K562 (cell line): ENCODE measurements around the gene SENP7. TPM values are rescaled to one million over a fixed set of nuclear protein-coding genes. Genes with fewer than 3 reads are reported as not detected.

ENCODE experiments used
- ATF1 ChIP-seq, 2 experiments: fragments of 450-650 bp in 1 of 2; IDR thresholded peaks; 2 replicates each; pipeline ENCODE4 v1.6.1; 2016; ENCODE audit warnings: missing compliant biosample characterization in 1 of 2, missing genetic modification characterization in 1 of 2
- ATF4 ChIP-seq: fragments of 450-650 bp; formaldehyde crosslinking; IDR thresholded peaks from 2 replicates; pipeline ENCODE4 v1.4.0; 2022; ENCODE audit warnings: mild to moderate bottlenecking, moderate library complexity
- ATF7 ChIP-seq: fragments of 450-650 bp; IDR thresholded peaks from 2 replicates; pipeline ENCODE4 v1.7.1; 2014; ENCODE audit warnings: mild to moderate bottlenecking, moderate library complexity
- GABPA ChIP-seq: fragments of 200-800 bp; sonication (Bioruptor generic); conservative IDR thresholded peaks from 2 replicates; pipeline ENCODE4 v1.6.1; 2016; ENCODE audit warnings: low read depth, missing genetic modification characterization, missing compliant biosample characterization
- IRF9 ChIP-seq: fragments of 450-650 bp; IDR thresholded peaks from 2 replicates; pipeline ENCODE4 v1.6.1; 2016; ENCODE audit warnings: missing biosample characterization, missing genetic modification characterization
- MAX ChIP-seq: sonication (generic); formaldehyde crosslinking; IDR thresholded peaks from 2 replicates; pipeline ENCODE4 v1.9.0; 2022; ENCODE audit warnings: mild to moderate bottlenecking, missing genetic modification reagents
- MLLT1 ChIP-seq, 2 experiments: fragments of 450-650 bp; IDR thresholded peaks; 2 replicates each; pipeline ENCODE4 v1.6.1; 2016
- MTA1 ChIP-seq: fragments of 450-650 bp; IDR thresholded peaks from 2 replicates; pipeline ENCODE4 v1.6.1; 2017; ENCODE audit warnings: borderline replicate concordance
- SAP30 ChIP-seq: fragments of 200-600 bp; sonication (generic); IDR thresholded peaks from 2 replicates; pipeline ENCODE4 v1.6.1; 2012; ENCODE audit warnings: borderline replicate concordance, low read depth, mild to moderate bottlenecking, moderate library complexity, low read length, control low read depth, inconsistent platforms; ENCODE audit not compliant: insufficient read depth, poor library complexity, severe bottlenecking
- SMC3 ChIP-seq: conservative IDR thresholded peaks from 2 replicates; pipeline ENCODE4 v1.6.1; 2011; ENCODE audit warnings: low read depth, low read length, improper control_type of control experiment; ENCODE audit not compliant: insufficient read depth
- SRSF1 ChIP-seq: fragments of 200-400 bp; formaldehyde crosslinking; IDR thresholded peaks from 2 replicates; pipeline ENCODE4 v1.6.1; 2017; ENCODE audit warnings: mild to moderate bottlenecking, low read depth, low read length, moderate library complexity
- USF2 ChIP-seq: sonication (generic); formaldehyde crosslinking; IDR thresholded peaks from 2 replicates; pipeline ENCODE4 v1.5.0; 2020; ENCODE audit warnings: missing genetic modification reagents
- VEZF1 ChIP-seq: fragments of 200-800 bp; sonication (Bioruptor generic); IDR thresholded peaks from 2 replicates; pipeline ENCODE4 v1.6.1; 2017; ENCODE audit warnings: missing genetic modification characterization, missing compliant biosample characterization
- YBX1 ChIP-seq: fragments of 450-650 bp; IDR thresholded peaks from 2 replicates; pipeline ENCODE4 v1.7.1; 2016; ENCODE audit warnings: mild to moderate bottlenecking
- ZBTB1 ChIP-seq: sonication (generic); formaldehyde crosslinking; IDR thresholded peaks from 2 replicates; pipeline ENCODE4 v1.8.1; 2023; ENCODE audit warnings: missing genetic modification reagents, low read depth, mild to moderate bottlenecking, borderline replicate concordance
- ZBTB12 ChIP-seq: fragments of 250-450 bp; sonication (Bioruptor Pico); IDR thresholded peaks from 2 replicates; pipeline ENCODE4 v1.4.0; 2020
- ZFPM2 ChIP-seq: fragments of 250-450 bp; sonication (Bioruptor Pico); IDR thresholded peaks from 2 replicates; pipeline ENCODE4 v1.5.1; 2022; ENCODE audit warnings: mild to moderate bottlenecking
- ZNF274 ChIP-seq: IDR thresholded peaks from 2 replicates; pipeline ENCODE4 v1.6.1; 2011; ENCODE audit warnings: low read depth, mild to moderate bottlenecking, low read length, moderate library complexity, borderline replicate concordance
- ZNF644 ChIP-seq: fragments of 200-800 bp; sonication (Bioruptor generic); IDR thresholded peaks from 2 replicates; pipeline ENCODE4 v1.6.1; 2016; ENCODE audit warnings: low read depth, missing genetic modification characterization, missing compliant biosample characterization
- ZSCAN29 ChIP-seq: fragments of 450-650 bp; IDR thresholded peaks from 2 replicates; pipeline ENCODE4 v1.6.1; 2017
- polyA plus RNA-seq, 8 experiments: library from polyadenylated mRNA; depleted of rRNA in 4 of 8; stranded (reverse) in 5 of 8; unstranded in 3 of 8; fragments of >200 nt; fragmentation: Nextera tagmentation in 2 of 8; fragmentation: Illumina TruSeq in 1 of 8; extraction: Ambion mirVana in 2 of 8; extraction: Trizol in 1 of 8; gene quantifications; 2 replicates each; pipeline versions ENCODE4 v1.2.1 to v1.2.3, GENCODE V29; 2011 to 2014; ENCODE audit warnings: inconsistent platforms in 1 of 8, missing spikeins in 1 of 8
- total RNA-seq, 7 experiments: library from RNA; depleted of rRNA in 6 of 7; stranded (reverse); fragments of >200 nt in 6 of 7; fragmentation: Illumina TruSeq in 2 of 7; extraction: Trizol in 2 of 7; gene quantifications; 2 replicates each; pipeline versions ENCODE4 v1.2.1 to v1.2.3, GENCODE V29; 2011 to 2021; ENCODE audit warnings: low replicate concordance in 1 of 7

Gene SENP7
- total and polyA plus RNA-seq, 9 of the 15 experiments (the other 6 are each of a cell fraction or from before 2014, with no cell fraction given): 4.1 to 21.9 (median 10.7) TPM

GRCh38 chr3:101561630-101562328 lies 48.8 kb upstream of the SENP7 start, which contains the start of gene TRMT10C (continued):
- TF ChIP-seq SAP30: peak; percentile 27
- peak in 1 of 2 experiments; percentile 52; a peak in 2 of 4 replicates for TF ChIP-seq MLLT1 (IDR thresholded peaks at IDR 0.05)
- no peak for TF ChIP-seq ATF4 (CRISPR knock-in tag)
- TF ChIP-seq MTA1: peak; percentile 97
- TF ChIP-seq YBX1: no peak
- no peak for TF ChIP-seq SRSF1
- TF ChIP-seq MAX (CRISPR knock-in tag): peak; percentile 78
- TF ChIP-seq ZSCAN29: peak; percentile 86
- no peak for TF ChIP-seq ZNF644 (tag)
- TF ChIP-seq ATF7: peak; percentile 61; the same call in 1 of the 2 replicates
- no peak for TF ChIP-seq IRF9 (tag)
- no peak for TF ChIP-seq ZFPM2
- TF ChIP-seq ZBTB12 (CRISPR knock-in tag): peak; percentile 91
- no peak for TF ChIP-seq USF2
- TF ChIP-seq ATF1 (CRISPR knock-in tag; IDR thresholded peaks at IDR 0.05): peak; percentile 82
- peak; percentile 98 for TF ChIP-seq ATF1 (tag; IDR thresholded peaks at IDR 0.05)
- TF ChIP-seq SMC3: no peak
- no peak for TF ChIP-seq ZNF274
- peak; percentile 97 for TF ChIP-seq GABPA (tag)
- peak; percentile 18; the same call in 1 of the 2 replicates for TF ChIP-seq VEZF1 (CRISPR knock-in tag)
- TF ChIP-seq ZBTB1 (CRISPR knock-in tag): no peak
